HFFc6 (cell line): Measurements from ENCODE around the gene ACADSB. TPM values are rescaled to one million over a fixed set of nuclear protein-coding genes. Genes with fewer than 3 reads are reported as not detected.

Experiments used
- DNase-seq: peaks from one replicate; pipeline ENCODE4 v3.0.0-alpha.2; 2018
- H3K27ac Mint-ChIP-seq: 2 replicates; pipeline ENCODE4 v1.8.0; 2020; ENCODE audit warnings: mild to moderate bottlenecking, mixed read lengths
- H3K27me3 Mint-ChIP-seq: 2 replicates; pipeline ENCODE4 v1.8.0; 2021; ENCODE audit warnings: mild to moderate bottlenecking, moderate library complexity, mixed read lengths; ENCODE audit not compliant: insufficient read depth
- H3K36me3 Mint-ChIP-seq: 2 replicates; pipeline ENCODE4 v1.8.0; 2021; ENCODE audit warnings: low read depth, mixed read lengths
- H3K4me1 Mint-ChIP-seq: 2 replicates; pipeline ENCODE4 v1.8.0; 2020; ENCODE audit warnings: low read depth, mixed read lengths
- H3K4me3 Mint-ChIP-seq: 2 replicates; pipeline ENCODE4 v1.8.0; 2020; ENCODE audit warnings: mild to moderate bottlenecking, moderate library complexity, mixed read lengths
- H3K9me3 Mint-ChIP-seq: 2 replicates; pipeline ENCODE4 v1.8.0; 2020; ENCODE audit warnings: mild to moderate bottlenecking, mixed read lengths
- total RNA-seq, 6 experiments: library from RNA; stranded (reverse); fragmentation: NEBNext Ultra II Directional; extraction: Animal tissue kit (Norgen Biotek cat#: 25700); gene quantifications; 2 replicates in 1 of 6; 3 replicates in 5 of 6; pipeline ENCODE4 v1.2.3, GENCODE V29; 2021
- TF ChIP-seq, protein P1 (sequence below): fragments of 200-600 bp; sonication (generic); IDR thresholded peaks from 2 replicates; pipeline ENCODE4 v1.5.0; 2021; ENCODE audit warnings: antibody characterized with exemption, mild to moderate bottlenecking

Gene ACADSB
- total RNA-seq, 6 experiments from 2014 or later: 17.7 to 25.2 (median 23.2) TPM

DNA sequence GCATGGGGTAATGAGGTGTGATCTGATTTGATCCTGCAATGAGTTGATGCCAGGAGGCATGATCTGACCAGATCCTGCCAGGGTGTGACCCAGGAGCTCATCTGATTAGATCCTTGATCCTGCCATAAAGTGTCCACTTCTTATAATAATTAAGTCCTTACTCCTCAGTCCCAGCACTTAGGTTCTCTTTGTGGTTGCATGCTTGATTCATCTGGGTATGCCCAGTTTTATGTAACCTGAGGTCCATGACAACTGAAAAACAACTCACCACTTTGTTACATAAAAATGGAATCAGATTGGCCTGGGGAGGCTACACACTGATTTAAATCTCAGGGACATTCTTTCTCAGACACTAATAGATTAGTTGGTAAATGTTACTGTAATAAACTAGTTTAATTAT is 19.1 kb downstream of the ACADSB start:
- Mint-ChIP-seq H3K9me3 (no peaks in the 10 kb centered on the region), H3K27ac (peak overlapping the region; percentile 50; the same call in 1 of the 2 replicates), H3K4me3 (no peak overlapping the region), H3K36me3 (no peaks in the 10 kb centered on the region), H3K4me1 (no peaks in the 10 kb centered on the region), H3K27me3 (no peaks in the 10 kb centered on the region; the same call in none of the 2 replicates)
- TF ChIP-seq, protein P1, sequence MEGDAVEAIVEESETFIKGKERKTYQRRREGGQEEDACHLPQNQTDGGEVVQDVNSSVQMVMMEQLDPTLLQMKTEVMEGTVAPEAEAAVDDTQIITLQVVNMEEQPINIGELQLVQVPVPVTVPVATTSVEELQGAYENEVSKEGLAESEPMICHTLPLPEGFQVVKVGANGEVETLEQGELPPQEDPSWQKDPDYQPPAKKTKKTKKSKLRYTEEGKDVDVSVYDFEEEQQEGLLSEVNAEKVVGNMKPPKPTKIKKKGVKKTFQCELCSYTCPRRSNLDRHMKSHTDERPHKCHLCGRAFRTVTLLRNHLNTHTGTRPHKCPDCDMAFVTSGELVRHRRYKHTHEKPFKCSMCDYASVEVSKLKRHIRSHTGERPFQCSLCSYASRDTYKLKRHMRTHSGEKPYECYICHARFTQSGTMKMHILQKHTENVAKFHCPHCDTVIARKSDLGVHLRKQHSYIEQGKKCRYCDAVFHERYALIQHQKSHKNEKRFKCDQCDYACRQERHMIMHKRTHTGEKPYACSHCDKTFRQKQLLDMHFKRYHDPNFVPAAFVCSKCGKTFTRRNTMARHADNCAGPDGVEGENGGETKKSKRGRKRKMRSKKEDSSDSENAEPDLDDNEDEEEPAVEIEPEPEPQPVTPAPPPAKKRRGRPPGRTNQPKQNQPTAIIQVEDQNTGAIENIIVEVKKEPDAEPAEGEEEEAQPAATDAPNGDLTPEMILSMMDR: no peak
- DNase-seq: peak; percentile 55

DNA sequence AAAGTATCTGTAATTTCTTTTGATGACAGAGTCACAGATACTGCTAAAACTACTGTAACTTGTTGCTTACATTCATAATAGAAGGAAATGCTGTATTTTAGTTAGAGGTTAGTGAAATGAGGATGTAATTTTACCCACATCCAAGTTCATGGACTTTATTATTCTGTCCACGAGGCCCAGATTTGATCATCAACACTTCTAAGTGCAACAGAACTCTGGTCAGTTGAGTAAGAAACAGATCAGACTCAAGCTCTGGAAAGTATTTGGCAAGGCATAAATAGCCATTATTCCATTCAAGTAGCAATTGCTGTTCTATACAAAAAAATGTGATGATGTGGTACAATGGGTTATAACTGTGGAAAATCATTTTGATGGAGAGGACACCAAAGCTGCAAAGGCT is 22.3 kb downstream of the ACADSB start:
- H3K27ac Mint-ChIP-seq: no peak overlapping the region
- TF ChIP-seq, protein P1: no peak
- H3K4me3 Mint-ChIP-seq: no peak overlapping the region
- H3K27me3 Mint-ChIP-seq: peaks cover 1% of the 10 kb centered on the region
- peaks cover 6% of the 10 kb centered on the region; the same call in 1 of the 2 replicates for H3K36me3 Mint-ChIP-seq
- no peaks in the 10 kb centered on the region for H3K4me1 Mint-ChIP-seq
- no peaks in the 10 kb centered on the region for H3K9me3 Mint-ChIP-seq
- DNase-seq: no peak

DNA sequence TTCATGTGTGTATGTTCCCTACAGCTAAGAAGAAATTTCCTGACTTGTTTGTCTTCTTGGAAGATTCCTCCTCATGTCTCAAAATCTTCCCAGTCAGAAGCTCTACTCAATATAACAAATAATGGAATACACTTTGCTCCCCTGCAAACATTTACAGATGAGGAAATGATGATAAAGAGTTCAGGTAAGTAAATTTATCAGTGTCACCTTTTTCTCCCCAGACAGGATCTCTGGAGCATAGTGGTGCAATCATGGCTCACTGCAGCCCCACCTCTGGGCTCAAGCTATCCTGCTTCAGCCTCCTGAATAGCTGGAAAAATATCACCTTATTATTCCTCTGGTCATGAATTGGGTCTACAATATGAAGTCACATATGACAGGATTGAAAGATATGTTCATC is 25.5 kb downstream of the ACADSB start:
- H3K27ac Mint-ChIP-seq: no peak overlapping the region
- no peak overlapping the region for H3K4me3 Mint-ChIP-seq
- TF ChIP-seq, protein P1: no peak
- peaks cover 3% of the 10 kb centered on the region for H3K27me3 Mint-ChIP-seq
- peaks cover 6% of the 10 kb centered on the region; the same call in 1 of the 2 replicates for H3K36me3 Mint-ChIP-seq
- no peak for DNase-seq
- H3K9me3 Mint-ChIP-seq: no peaks in the 10 kb centered on the region
- H3K4me1 Mint-ChIP-seq: no peaks in the 10 kb centered on the region

DNA sequence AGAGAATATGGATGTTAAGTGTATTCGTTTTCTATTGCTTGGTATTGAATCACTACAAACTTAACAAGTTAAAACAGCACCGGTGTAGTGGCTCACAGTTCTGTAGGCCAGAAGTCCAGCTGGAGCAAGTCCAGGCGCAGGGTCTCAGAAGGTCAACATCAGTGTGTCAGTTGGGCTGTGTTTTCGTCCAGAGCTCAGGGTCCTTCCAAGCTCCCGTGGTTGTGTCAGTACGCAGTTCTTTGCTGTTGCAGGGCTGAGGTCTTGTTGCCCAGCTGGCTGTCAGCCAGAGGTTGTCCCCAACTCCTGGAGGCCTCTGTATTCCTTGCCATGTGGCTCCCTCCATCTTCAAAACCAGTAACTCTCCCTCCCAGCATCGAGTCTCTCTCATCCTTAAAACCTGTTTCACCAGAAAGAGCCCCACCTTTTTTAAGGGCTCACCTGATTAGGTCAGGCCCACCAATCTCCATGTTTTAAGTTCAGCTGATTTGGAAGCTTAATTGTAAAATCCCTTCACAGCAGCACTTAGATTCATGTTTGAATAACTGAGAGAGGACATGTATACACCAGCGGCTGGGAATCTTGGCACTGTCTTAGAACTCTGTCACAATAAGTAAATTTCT is 26.8 kb downstream of the ACADSB start:
- no peaks in the 10 kb centered on the region for H3K4me1 Mint-ChIP-seq
- DNase-seq: no peak
- H3K27ac Mint-ChIP-seq: no peak overlapping the region
- peaks cover 6% of the 10 kb centered on the region; the same call in 1 of the 2 replicates for H3K36me3 Mint-ChIP-seq
- no peak overlapping the region for H3K4me3 Mint-ChIP-seq
- H3K27me3 Mint-ChIP-seq: peaks cover 3% of the 10 kb centered on the region
- H3K9me3 Mint-ChIP-seq: no peaks in the 10 kb centered on the region
- TF ChIP-seq, protein P1: no peak

DNA sequence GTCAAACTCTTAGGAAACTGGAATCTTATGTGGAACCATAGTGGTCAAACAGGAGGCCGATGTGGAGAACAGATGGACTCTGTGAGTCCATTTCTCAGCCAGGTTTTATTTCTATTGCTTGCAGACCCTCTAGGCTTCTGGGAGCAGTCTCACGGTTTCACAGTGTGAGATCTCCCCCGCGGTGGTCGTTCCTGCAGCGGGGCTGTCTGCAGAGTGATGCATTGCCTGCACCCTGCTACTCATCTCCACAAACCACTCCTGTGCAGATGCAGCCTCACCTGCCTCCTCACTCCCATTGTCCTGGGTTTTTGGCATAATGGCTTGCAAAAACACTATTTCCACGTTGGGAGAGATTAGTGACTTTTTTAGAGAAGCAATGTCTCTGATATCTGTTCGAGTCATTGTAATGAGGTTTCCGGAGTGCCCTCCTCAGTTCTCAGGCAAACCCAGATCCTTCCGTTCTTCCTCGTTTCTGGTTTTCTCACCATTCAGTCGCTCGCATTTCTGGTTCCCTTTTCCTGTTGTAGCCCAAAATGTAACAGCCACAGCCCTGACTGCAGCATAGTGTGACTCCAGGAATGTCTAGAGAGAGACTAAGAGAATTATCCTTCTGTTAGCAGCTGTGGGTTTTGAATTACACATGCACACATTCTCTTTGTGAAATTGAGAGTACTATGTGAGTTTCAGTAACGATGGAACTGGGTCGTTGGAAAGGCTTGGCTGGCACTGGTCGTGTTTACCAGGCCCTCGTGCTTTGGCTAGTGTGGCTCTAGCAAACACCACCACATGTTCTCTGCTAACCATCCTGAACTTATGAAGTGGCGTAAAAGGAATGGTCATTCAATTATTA is 30.2 kb downstream of the ACADSB start:
- Mint-ChIP-seq H3K27me3 (peaks cover 3% of the 10 kb centered on the region), H3K27ac (no peak overlapping the region), H3K9me3 (no peaks in the 10 kb centered on the region)

More for the DNA sequence above, 30.2 kb downstream of the ACADSB start:
- TF ChIP-seq, protein P1: no peak
- peaks cover 6% of the 10 kb centered on the region; the same call in 1 of the 2 replicates for H3K36me3 Mint-ChIP-seq
- DNase-seq: no peak
- no peak overlapping the region for H3K4me3 Mint-ChIP-seq
- H3K4me1 Mint-ChIP-seq: no peaks in the 10 kb centered on the region
